Right lung (tissue), 5 donors: ENCODE results near the gene TOP2A. TPM values are rescaled to one million over a fixed set of nuclear protein-coding genes. Genes with fewer than 3 reads are reported as not detected.

Experiments
- DNase-seq, 2 donors: peaks; one replicate each; pipeline ENCODE4 v3.0.0-alpha.2; 2013
- polyA plus RNA-seq, 5 donors: library from polyadenylated mRNA; unstranded; fragments of 120-200 nt; gene quantifications; one replicate each; pipeline versions ENCODE4 v1.2.1 to v1.2.3, GENCODE V29; 2013; ENCODE audit warnings: inconsistent platforms in 1 of 5, low replicate concordance in 1 of 5; ENCODE audit not compliant: insufficient read length in 5 of 5, insufficient read depth in 1 of 5

TOP2A gene
- polyA plus RNA-seq, 5 donors = 106 to 344 (median 189) TPM

DNA sequence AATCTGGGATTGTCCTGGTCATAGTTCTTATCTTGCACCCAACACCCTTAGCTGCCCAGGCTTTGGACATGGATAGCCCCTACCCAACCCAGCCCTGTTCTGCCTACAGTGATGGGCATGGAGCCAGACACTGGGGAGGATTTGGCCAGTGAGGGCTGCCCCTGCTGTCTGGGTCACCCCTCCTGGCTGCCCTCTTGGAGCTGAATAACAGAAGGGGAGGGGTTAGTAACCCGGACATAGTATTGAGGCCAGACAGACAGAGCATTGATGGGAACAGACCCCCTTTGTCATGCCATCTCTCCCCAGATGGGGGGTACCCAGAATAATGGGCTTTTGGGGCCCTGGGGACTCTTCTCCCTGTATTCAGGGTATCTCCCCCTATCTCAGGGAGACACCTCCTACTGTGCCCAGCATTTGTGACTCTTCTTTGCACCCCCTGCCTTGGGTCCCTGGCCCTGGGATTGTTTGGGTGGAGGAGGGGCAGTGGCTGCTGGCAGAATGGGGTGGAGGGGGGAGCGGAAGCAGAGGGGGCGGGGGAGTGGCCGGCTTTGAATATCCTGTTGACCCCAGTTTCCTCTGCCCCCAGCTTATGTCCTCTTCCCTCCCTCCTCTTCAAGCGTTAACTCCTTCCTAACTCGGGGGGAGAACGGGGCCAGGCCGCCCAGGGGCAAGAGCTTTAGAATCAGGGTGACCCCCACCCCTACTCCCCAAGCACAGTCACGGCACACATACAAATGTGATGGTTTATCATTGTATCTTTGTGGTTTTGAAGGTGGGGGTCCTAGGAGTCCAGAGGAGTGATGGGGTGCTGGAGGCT, 70.2 kb downstream of the TOP2A start:
- DNase-seq = no peak

DNA sequence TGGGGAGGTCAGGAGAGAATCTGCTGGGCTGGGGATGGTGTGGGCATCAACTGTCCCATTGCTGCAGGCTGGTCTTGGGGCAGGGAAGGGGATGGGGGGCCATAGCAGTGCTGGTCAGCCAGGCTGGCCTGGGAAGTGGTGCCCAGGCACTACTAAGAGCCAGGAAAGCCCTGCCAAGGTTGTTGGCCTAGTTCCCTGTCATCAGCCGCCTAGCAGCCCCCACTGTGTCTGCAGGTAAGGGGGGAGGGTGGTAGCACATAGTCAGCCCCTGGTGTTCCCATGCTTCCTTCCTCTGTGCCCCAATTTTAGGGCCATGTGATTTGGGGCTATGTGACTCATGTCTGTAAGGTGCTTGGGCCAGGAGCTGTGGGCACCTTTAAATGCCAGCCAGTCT, 70.9 kb downstream of the TOP2A start:
- no peak for DNase-seq

GRCh38 chr17:40345994-40346764, 71.5 kb downstream of the TOP2A start:
- DNase-seq = no peak

DNA sequence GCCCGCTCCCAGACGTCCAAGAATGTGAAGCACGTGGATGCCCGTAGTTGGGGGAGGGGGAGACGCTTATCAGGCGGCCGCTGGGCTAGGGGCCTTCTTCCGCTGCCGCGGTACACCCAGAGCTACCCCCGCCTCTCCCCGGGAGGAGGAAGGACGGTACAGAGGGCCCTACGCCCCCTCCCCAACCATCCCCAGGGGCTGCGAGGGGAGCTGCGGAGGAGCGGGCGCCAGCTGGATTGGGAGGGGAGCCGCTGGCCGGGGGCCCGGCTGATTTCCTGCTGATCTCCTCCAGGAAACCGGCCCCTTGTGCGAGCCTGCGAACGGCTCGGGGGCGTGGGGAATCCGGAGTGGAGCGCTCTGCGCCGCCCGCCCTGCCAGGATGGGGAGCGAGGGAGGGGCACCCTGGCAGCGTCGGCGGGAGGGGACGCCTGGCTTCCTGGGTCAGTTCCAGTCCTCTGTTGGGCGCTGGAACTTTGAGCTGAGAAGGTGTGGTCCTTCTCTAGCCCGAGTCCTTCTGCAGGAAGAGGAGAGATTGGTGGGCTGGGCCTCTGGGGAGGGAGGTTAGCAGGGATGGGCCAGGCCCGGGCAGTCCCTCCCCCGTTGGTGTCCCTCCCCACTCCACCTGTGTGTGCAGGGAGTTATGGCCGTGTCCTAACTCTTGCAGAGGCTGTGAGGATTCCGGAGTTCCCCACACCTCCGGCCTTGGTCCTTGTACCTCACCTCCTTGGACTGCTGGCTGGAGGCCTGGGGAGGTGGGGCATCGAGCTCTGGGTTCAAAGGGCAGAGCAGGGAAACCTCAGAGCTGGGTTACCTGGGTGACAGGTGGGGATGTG, 72.3 kb downstream of the TOP2A start:
- peak; percentile 81 to 82 for DNase-seq

DNA sequence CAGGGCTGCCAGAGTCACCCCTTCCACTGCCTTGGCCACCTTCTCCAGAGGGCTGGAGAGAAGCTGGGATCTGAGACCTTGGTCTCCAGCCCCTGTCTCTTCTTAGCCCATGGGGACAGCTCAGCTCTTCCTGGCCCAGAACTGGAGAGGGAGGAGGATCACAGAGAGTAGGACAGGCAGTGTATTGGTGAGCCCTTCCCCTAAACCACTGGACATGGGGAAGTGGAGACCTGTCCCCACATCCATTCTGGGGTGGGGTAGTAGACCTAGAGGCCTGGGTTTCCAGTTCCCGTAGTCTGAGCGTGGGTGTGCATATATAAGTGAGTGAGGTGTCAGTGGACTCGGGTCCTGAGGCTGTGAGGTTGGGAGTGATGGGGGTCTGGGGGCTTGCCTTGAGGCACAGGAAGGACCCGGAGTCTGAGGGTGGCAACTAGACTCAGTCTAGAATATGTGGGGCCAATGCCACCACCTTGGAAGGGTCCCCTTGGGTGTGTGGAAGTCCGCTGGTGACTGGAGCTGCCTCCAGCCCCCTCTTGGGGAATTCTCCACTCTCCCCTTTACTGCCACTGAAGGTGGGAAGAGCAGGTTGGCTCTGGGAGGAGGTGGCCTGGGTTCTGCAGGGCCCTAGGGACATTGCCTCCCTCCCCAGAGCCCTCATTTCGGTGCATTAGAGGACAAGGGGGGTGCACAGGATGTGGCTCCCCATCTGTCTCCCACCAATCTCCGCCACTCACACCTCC, 73.1 kb downstream of the TOP2A start:
- no peak for DNase-seq

DNA sequence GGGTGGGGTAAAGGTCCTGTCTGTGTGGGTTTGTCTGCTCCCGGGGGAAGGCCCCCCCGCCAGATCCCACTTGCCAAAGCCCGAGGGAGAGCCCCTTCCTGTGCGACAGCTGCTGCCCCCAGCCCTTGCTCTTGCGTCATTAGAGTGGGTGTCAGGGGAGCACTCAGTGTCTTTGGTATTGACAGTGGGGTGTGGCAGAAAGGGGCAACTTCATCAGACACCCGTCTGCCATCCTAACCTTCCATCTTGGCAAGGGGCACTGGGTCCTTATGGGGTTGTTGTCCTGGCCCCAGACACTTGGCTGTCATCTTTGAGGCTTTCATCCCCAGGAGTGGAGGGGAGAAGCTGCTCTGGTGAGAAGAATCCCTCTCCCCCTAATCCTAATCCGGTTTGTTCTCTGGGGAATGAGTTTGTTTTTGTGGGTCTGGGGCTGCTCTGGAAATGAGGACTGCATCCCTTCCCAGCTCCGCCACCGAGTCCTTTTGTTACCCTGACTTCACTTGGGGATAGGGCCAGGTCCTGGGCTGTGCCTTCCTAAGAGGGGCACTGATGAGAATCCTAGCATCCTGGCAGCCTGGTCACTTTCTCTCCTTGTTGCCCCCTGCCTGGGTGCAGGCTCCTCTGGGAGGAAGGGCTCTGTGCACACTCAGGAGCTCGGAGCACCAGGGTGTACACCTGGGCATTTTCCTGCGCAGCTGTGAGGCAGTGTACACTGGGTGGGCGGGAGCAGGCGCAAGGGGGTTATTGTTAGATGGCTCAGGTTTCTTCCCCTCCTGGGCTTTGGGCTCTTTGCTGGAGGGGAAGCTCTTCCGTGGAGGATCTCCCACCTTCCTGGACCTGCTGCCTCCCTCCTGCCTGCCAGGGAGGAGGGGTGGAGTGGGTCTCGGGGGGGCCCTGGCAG, 74.2 kb downstream of the TOP2A start:
- no peak for DNase-seq

DNA sequence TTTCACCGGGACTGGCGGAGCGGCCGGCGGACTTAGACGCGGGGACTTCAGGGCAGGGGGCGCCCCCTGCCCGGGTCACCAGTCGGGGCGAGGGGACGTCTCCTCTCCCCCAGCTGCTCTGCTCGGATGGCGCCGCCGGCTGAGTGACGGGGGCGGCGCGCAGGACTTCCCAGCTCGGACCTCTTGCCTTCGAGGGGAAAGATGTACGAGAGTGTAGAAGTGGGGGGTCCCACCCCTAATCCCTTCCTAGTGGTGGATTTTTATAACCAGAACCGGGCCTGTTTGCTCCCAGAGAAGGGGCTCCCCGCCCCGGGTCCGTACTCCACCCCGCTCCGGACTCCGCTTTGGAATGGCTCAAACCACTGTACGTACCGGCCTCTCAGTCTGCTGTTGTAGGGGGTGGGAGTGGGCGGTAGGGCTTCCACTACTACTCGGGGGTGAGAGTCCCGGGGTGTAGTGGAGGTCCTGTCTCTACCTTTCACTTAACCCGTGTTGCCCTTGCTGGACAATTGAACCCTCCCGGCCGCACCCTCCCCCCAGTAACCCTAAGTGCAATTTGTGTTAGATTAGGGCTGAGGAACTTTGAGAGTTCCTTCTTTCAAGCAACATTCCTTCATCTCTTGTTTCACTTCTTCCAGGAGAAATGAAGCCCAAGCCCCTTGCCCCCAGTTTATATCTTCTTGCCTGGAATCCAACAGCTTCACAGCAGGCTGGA, 75.0 kb downstream of the TOP2A start:
- DNase-seq = no peak

DNA sequence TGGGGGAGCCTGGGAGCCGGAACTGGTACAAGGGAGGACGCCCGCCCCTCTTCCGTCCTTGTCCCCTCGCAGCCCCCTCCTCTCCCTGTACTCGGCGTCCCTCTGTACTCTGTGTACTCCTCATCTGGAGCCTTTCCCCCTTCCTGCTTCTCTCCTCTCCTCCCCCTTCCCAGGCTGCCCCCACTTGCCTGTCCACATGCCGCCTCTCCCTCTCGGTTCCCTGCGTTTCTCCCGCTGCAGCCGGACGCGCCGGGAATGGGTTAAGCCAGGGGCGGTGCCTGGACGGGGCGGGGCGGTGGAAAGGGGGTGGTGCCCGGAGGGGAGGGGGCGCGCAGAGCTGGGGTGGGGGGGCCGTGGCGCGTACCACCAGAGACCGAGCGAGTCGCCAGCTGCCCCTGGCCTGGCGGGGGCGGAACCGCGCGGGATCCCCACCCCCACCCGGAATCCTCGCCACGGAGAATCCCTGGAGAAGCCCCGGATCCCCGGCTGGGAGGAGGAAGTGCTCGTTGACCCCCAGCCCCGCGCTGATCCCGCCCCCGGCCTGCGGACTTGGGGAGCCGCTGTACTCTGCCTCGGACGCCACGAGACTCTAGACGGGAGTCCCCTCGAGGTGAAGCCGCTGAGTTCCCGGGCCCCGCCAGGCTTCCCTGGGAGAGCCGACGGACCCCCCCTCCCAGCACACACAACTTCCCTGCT, 75.7 kb downstream of the TOP2A start:
- peak in 1 of 2 donors; percentile 80 for DNase-seq

GRCh38 chr17:40340880-40341807, 76.6 kb downstream of the TOP2A start:
- DNase-seq = peak; percentile 75 to 76

GRCh38 chr17:40340327-40340726, 77.4 kb downstream of the TOP2A start:
- no peak for DNase-seq

DNA sequence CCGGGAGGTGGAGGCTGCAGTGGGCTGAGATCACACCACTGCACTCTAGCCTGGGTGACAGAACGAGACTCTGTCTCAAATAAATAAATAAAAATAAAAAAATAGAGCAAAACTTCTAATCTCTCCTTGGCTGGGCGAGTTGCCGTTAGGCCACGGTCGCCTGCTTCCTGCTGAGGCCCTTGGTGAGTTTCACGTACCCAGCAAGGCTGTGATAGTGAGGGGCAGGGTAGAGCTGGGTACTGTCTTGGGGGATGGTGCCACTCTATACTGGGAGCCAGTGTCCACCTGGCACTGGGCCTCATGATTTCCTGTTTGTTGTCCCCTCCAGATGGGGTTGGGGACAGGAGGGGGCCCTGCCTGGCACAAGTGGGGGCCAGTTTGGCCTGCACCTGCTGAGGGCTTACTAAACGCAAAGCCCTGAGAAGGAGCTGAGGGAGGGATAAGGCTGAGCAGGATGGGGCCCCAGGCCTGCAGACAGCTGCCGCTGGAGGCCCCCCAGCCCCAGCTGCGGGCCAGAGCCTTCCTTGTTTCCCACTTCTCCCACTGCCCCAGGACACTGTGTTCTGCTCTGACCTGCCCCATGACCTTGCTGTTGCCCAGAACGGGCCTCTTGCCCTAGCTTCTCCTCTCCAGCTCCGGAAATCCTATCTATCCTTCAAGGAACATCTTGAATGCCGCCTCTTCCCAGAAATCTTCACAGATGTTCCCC, 78.6 kb downstream of the TOP2A start:
- no peak for DNase-seq

Other genes with a start within 250 kb of the TOP2A start
- 10 to 100 TPM in 1 of 5 donors, 1 to 10 TPM in 4; 6.3 to 10.2 (median 8.0) TPM for gene RAPGEFL1, start 240.4 kb downstream of the TOP2A start, polyA plus RNA-seq
- 10 to 100 TPM; 25.8 to 33.6 (median 29.9) TPM for gene WIPF2, start 198.6 kb downstream of the TOP2A start, polyA plus RNA-seq
- gene CDC6, start 130.0 kb downstream of the TOP2A start, polyA plus RNA-seq = 10 to 100 TPM; 13.6 to 27.7 (median 20.6) TPM
- 10 to 100 TPM; 35.5 to 65.3 (median 49.7) TPM for gene RARA, start 108.7 kb downstream of the TOP2A start, polyA plus RNA-seq
- gene GJD3, start 53.2 kb downstream of the TOP2A start, polyA plus RNA-seq = under 1 TPM in 1 of 5 donors, not detected in 4; 0.70 TPM
- gene IGFBP4, start 25.6 kb upstream of the TOP2A start, polyA plus RNA-seq = 100 to 1,000 TPM; 154 to 263 (median 207) TPM
- gene TNS4, start 83.7 kb upstream of the TOP2A start, polyA plus RNA-seq = under 1 TPM; 0.05 to 0.28 (median 0.20) TPM
- gene CCR7, start 147.6 kb upstream of the TOP2A start, polyA plus RNA-seq = under 1 TPM; 0.37 to 0.76 (median 0.59) TPM
- 100 to 1,000 TPM; 223 to 279 (median 246) TPM for gene SMARCE1, start 229.9 kb upstream of the TOP2A start, polyA plus RNA-seq
- under 1 TPM; 0.33 to 0.80 (median 0.36) TPM for gene KRT222, start 247.3 kb upstream of the TOP2A start, polyA plus RNA-seq